DMS 273 (cell line): Measurements from ENCODE around the gene PLEKHA8.
"Not testable (repeated sequence)": the region's sequence is repeated elsewhere in the genome, so short reads cannot be mapped to it uniquely, and the experiment has no call there.

Experiments used
- DNase-seq: peaks from one replicate; lab custom pipeline; 2025; ENCODE audit not compliant: unreplicated experiment; lab: John Stamatoyannopoulos, UW

PLEKHA8 gene

GRCh38 chr7:30062587-30062986 lies 34.4 kb downstream of the PLEKHA8 start:
- peak; percentile 76 for DNase-seq

DNA sequence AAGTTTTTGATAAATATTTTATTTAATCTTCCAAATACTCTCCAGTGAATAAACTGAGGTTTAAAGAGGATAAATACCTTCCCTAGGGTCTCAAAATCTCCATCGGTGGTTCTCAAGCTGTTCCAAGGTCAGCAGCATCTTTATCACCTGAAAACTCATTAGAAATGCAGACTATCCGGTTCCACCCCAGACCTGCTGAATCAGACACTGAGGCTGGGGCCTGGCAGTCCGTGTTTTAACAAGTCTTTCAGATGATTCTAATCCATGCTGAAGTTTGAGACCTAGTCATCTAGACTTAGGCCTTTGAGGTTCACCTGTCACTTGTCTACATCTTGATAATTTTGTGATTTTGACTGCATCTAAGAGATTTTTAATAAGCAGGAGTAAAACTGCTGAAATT lies 37.5 kb downstream of the PLEKHA8 start:
- DNase-seq, result no peak

DNA sequence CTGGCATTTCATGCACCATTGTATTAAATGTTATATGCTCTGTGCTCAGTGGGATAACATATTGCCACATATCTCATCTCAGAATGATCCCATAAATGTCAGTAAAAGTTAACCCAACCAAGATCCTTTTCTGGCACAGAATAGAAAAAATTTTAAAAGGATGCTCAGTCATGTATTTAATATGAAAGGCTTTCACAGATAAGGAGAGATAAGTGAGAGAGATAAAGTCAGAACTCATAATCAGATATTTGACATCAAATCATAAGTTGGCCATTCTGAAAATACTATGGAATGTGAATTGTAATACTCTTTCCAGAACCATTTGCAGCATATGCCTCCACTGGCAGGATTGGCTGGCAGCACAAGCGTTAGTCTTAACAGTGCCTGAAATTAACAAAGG lies 38.5 kb downstream of the PLEKHA8 start:
- no peak for DNase-seq

- DNase-seq, result no peak
Observed at GRCh38 chr7:30068117-30068516, 39.9 kb downstream of the PLEKHA8 start.

GRCh38 chr7:30069096-30069867 lies 41.1 kb downstream of the PLEKHA8 start:
- no peak for DNase-seq

DNA sequence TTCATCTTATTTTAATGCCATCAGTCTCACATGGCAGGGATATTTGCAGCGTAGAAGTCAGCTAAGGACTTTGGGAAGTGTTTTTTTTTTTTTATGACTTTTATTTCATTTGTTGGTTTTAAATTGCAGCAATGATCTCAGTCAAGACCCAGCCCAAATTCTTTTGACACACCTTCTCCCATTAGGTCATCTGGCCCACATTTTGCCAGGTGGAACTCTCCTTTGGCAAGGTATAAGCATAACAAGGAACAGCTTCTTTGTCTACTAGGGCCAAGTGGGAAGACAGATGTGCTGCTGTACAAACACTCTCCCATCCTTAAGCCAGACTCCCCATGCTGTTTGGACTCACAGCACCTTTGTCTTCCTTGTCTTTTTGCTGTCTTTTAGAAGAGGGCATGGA lies 41.8 kb downstream of the PLEKHA8 start:
- no peak for DNase-seq

DNA sequence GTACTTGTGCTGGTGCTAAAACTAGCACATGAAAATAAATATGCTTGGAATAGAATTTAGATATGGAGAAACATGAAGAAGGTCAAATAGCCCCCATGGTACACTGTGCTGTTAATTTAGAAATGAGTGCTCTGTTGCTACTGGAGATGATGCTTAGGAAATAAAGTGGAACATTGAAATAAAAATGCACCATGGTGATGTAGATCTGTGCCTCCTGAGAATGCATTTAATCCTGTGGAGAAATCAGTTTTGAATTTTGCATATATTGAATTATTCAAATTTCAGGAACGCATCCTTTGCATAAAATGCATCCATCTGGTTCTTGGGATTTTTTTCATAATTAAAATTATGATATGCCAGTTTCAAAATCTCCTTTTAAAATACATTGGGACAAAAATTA lies 44.5 kb downstream of the PLEKHA8 start:
- no peak for DNase-seq

DNA sequence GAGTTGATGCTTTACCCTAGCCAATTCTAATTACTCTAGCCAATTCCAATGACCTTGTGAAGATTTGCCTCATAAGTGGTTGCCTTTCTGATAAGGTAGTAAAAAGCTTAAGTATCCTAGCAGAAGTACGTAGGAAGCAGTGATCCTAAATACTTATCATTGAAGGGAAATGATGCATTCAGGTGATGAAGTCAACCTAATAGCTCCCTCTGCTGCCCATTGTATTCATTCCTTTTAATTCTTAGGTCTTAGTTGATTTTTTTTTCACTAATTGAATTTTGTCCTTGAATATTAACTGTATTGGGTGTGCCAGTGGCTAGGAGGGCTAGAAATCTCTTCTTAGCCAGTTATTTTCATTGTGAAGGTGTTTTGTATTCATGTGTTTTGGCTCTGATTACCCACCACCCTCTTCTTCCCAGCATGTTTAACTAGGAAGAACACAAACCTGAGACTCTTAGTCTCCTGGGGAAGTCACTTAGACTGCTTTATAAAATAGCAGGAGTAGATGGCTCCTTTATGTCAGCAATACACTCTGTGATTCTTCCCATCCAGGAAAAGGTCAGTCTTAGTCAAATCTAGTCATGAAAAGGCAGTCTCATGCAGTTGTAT lies 46.3 kb downstream of the PLEKHA8 start:
- DNase-seq, result peak; percentile 81

GRCh38 chr7:30076411-30076810 lies 48.2 kb downstream of the PLEKHA8 start:
- no peak for DNase-seq

- DNase-seq, result no peak
Observed at GRCh38 chr7:30078280-30078679, 50.1 kb downstream of the PLEKHA8 start.

- no peak for DNase-seq
Observed at GRCh38 chr7:30079880-30080279, 51.7 kb downstream of the PLEKHA8 start.

- DNase-seq, result no peak
Observed at GRCh38 chr7:30080818-30081217, 52.6 kb downstream of the PLEKHA8 start.

GRCh38 chr7:30082686-30083085 lies 54.5 kb downstream of the PLEKHA8 start:
- DNase-seq, result no peak

GRCh38 chr7:30083334-30083733 lies 55.1 kb downstream of the PLEKHA8 start:
- no peak for DNase-seq

DNA sequence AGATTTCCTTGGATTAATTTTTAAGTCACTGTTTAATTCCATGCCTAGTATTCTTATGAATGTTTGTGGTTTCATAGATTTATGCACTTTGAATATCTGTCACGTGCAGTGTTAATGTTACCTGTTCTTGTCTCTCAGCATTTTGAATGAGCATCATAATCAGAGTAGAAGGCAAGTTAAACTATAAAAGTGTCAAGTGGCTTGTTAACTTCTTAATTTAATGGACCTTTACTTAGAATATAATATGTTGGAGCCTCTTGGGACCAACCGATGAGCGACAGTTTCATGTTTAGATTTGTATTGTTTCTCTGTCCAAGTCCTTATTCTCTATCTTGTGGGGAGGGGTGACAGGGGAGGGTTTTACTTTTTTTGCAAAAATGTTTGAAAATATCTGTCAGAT lies 56.0 kb downstream of the PLEKHA8 start:
- DNase-seq, result no peak

GRCh38 chr7:30086529-30086928 lies 58.3 kb downstream of the PLEKHA8 start:
- DNase-seq, result no peak

- DNase-seq, result no peak
Observed at GRCh38 chr7:30087371-30087770, 59.2 kb downstream of the PLEKHA8 start.

- DNase-seq, result no peak
Observed at GRCh38 chr7:30088362-30088761, 60.1 kb downstream of the PLEKHA8 start.

- DNase-seq, result no peak
Observed at GRCh38 chr7:30090111-30090510, 61.9 kb downstream of the PLEKHA8 start.

DNA sequence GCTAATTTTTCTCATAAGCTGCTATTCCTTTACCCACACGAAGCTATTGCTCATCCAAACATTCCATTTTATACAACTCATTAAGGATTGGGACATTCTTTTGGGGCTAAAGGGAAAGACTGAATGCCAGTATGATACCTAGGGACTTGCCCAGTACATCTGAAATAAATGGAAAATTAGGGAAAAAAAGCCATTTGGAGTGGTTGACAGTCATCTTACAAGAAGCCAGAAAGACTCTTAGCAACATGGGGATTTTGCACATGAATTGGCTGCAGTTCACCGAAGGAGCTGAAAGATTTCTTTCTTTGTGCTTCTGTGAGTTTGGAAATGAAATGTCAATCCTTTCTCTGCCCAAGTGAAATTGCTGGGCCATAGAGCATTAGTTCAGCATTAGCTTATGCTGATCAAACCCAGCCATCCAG lies 63.3 kb downstream of the PLEKHA8 start:
- no peak for DNase-seq

DNA sequence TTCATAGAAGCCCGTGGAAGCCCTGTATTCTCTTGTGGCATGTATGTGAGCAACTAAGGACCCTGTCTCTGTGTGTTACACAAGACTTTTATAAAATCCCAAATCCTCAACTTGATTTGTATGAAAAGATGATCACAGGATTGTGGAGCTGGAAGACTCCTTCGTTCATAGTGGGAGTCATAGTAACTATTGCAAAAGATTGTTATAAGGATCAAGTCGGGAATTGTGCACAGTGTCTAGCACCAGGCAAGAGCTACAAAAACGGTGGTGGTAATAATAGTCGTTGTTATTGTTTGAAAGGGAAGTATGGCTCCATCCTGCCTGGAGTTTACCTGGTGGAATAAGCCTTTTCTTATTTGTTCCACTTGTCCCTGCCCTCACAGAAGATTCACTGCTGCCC lies 63.8 kb downstream of the PLEKHA8 start:
- no peak for DNase-seq

DNA sequence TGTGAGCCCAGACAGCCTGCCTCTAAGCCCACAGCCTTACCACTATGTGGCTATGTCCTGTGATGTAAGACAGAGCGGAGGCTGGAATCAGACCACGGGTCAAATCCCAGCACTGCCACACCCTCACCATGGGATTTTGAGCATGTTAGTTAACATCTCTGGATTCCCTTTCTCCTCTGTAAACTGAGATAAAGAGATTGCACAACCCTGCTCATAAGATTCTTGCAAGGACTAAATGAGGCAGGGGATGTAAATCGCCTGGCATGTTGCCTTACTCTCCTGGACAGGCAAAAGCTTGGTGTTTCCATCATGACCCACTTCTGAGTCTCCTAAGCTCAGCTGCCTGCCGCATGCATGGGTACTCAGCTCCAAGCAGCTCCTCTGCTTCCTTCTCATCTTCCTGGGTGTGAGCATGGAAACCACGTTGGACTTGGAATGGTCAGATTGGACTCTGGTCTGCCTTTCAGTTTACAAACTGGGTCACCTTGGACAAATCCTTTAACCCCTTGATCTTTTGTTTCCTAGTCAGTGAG lies 65.3 kb downstream of the PLEKHA8 start:
- DNase-seq, result no peak

GRCh38 chr7:30098599-30098998 lies 70.4 kb downstream of the PLEKHA8 start:
- not testable (repeated sequence) for DNase-seq
